ENCODE measurements around the gene TRIM7.
"Not testable (repeated sequence)": the region's sequence is repeated elsewhere in the genome, so short reads cannot be mapped to it uniquely, and the experiment has no call there.

The TRIM7 gene

GRCh38 chr5:181164076-181164952 lies 40.7 kb downstream of the TRIM7 start:
- FAIRE-seq (no peak), DNase-seq (ENCODE audit: insufficient read length, low spot score) (no peak)
- TF ChIP-seq CTCF (IDR thresholded peaks at IDR 0.05; ENCODE audit: insufficient read depth, missing control alignments) = no peak

GRCh38 chr5:181163487-181164075 lies 41.4 kb downstream of the TRIM7 start:
- FAIRE-seq (no peak), DNase-seq (ENCODE audit: insufficient read length, low spot score) (no peak)
- no peak for TF ChIP-seq CTCF (IDR thresholded peaks at IDR 0.05; ENCODE audit: insufficient read depth, missing control alignments)

DNA sequence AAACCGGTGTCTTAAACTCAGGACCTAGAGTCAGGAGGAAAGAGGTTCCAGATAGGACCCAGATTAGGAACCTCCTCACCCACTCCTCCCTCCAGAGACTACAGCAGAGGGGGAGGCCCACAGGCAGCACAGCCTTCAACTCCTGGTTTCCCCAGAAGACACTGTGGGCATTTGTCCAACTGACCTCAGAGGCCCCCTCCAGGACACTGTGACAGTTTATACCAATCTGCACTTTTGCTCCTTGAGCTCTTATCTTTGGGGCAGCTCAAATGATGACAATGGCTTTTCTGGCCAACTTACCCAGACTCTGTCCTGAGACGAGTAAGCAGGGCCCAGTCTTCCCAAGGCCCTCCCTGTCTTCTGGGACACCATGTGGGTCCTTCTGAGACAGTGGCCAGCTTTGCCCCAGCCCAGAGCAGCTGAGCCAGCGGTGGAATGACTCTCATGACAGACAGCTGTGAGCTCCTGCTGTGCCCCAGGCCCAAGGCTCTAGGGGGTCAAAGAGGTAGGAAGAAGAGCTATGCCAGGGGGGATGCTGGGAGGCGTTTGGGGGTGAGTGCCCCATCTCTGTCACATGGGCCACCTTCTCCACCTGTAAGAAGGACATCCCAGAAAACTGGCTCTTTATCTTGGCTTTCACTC lies 43.3 kb downstream of the TRIM7 start:
- no peak for FAIRE-seq
- TF ChIP-seq CTCF (IDR thresholded peaks at IDR 0.05; ENCODE audit: insufficient read depth, missing control alignments) = no peak

DNA sequence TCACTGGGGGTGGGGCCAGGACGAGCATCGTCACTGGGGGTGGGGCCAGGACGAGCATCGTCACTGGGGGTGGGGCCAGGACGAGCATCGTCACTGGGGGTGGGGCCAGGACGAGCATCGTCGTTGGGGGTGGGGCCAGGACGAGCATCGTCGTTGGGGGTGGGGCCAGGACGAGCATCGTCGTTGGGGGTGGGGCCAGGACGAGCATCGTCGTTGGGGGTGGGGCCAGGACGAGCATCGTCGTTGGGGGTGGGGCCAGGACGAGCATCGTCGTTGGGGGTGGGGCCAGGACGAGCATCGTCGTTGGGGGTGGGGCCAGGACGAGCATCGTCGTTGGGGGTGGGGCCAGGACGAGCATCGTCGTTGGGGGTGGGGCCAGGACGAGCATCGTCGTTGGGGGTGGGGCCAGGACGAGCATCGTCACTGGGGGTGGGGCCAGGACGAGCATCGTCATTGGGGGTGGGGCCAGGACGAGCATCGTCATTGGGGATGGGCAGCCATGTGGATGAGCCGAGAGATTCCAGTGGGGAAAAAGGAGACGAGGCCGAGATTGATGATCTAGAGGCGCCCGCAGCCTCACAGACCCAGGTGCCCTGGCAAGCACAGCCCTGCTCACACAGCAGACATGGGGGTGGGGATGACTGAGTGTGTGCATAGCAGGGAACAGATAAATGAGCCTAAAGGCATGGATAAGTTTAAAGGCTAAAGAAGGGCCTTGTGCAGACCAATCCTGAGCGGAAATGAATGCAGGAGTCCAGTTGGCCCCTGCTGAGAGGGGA lies 44.1 kb downstream of the TRIM7 start:
- DNase-seq (ENCODE audit: insufficient read length, low spot score) = peak; percentile 46
- FAIRE-seq = not testable (repeated sequence)

More for the DNA sequence above, 43.3 kb downstream of the TRIM7 start:
- no peak for DNase-seq (ENCODE audit: insufficient read length, low spot score)

DNA sequence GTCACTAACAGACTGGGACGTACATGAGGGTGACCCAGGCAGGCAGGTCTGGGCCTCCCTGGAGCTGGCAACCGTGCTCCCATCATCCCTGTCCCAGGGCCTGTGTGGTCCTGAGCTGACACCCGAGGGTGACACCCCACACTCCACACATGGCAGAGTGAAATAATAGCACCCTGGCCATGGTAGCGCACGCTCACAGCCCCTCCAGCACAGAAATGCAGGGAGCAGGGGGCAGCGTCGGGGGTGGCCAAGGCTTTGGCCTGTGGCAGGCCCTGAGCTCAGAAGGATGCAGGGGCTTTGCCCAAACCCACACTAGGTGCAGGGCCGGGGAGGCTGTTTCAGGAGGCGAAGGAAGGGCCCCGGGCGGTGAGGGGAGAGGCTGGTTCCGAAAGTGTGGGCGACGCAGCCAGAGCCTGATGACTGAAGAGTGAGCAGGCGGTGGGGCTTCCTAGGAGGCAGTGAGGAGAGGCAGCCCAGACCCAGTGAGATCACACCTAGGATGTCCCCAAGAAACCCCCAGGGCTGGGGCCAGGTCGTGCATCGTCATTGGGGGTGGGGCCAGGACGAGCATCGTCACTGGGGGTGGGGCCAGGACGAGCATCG lies 44.7 kb downstream of the TRIM7 start:
- no peak for FAIRE-seq
- TF ChIP-seq CTCF (IDR thresholded peaks at IDR 0.05; ENCODE audit: insufficient read depth, missing control alignments) = no peak
- no peak for DNase-seq (ENCODE audit: insufficient read length, low spot score)

- peak; percentile 95 for TF ChIP-seq CTCF (IDR thresholded peaks at IDR 0.05; ENCODE audit: insufficient read depth, missing control alignments)
- DNase-seq (ENCODE audit: insufficient read length, low spot score) = peak; percentile 70
- no peak for FAIRE-seq
Measured at GRCh38 chr5:181159286-181160151, 45.5 kb downstream of the TRIM7 start.

All from D721Med (cell line).